Inflammatory macrophage (primary cell): ENCODE results near the gene MAGEA9B.
"Not testable (repeated sequence)": the region's sequence is repeated elsewhere in the genome, so short reads cannot be mapped to it uniquely, and the experiment has no call there.

Source experiments
- DNase-seq, 2 donors: peaks; one replicate each; pipeline ENCODE4 v3.0.0-alpha.2; 2020 to 2022
- total RNA-seq, 18 experiments: gene quantifications; one replicate each; lab custom pipeline; 2026; ENCODE audit warnings: mixed read lengths in 6 of 18, inconsistent platforms in 2 of 18; lab: John Stamatoyannopoulos, UW

Gene MAGEA9B
- 0 reads per million in 18 experiments for total RNA-seq

DNA sequence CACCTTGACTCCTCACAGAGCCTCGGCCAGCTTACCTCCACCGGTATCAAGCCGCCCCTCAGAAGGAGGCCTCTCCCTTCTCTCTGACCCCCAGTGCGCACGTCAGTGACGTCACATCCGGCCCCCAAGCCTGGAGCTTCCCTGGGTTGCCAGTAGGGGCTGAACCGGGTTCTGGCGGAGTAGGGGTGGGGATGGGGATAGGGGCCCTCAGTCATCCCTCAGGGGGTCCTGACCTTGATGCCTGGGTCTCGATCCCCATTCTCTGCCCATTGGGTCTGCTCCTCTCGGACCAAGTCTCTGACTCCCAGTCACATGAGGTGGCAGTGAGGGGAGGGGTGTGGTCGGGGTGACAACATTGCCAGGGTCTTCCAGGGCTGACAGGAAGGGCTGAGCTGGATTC, at the start of gene MAGEA9B:
TSS of gene MAGEA9B (minus strand) at position 101 of the 400 bp plus-strand sequence. CDS start 4,280 bp downstream, outside the sequence.
- DNase-seq, result not testable (repeated sequence)

GRCh38 chrX:149633511-149633910, 46.3 kb upstream of the MAGEA9B start:
- DNase-seq, result no peak

DNA sequence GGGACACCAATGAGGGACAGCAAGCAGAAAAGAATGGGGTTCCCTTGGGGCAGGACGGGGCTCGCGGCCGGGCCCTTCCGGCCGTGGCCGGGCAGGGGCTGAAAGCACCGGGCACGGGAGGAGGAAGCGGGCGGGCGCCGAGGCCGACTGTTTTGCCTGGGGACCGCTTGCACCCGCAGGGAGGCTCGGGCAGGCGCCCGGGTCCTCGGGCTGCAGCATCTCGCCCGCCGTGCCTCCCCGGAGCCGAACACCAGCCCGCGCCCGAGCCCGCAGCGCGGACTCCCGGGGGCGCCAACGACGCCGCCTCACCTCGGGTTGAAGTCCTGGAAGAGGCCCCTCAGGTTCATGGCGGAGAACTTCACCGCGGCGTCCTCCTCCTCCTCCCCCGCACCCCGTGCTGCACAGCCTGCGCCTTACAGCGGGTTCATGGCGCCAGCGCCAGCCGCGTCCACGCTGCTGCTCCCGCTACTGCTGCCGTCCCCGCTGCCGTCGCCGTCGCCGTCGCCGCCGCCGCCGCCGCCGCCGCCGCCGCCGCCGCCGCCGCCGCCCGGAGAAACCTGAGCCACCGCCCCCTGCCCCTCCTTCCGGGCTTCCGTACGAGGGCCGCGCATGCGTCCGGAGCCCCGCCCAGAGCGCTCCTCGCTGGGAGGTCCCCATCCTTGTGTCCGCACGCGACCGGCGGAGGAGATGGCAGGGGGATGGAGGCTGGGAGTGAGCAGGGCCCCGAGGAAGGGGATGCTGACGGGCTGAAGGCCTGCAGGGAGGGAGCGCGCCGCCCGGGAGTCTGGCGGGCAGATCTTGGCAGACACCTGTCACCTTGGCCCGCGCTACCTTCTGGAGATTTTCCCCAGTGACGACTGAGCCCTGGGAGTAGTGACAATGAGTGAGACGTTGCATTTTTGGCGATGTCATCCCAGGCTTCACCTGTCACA, 44.2 kb upstream of the MAGEA9B start, which contains the start of gene TMEM185A:
TSS of gene TMEM185A (minus strand) at position 559 of the 932 bp plus-strand sequence. CDS start at position 347, 212 bp downstream.
- peak; percentile 38 to 57 for DNase-seq

- peak; percentile 22 to 32 for DNase-seq
Measured at GRCh38 chrX:149630681-149631233, 43.5 kb upstream of the MAGEA9B start.

DNA sequence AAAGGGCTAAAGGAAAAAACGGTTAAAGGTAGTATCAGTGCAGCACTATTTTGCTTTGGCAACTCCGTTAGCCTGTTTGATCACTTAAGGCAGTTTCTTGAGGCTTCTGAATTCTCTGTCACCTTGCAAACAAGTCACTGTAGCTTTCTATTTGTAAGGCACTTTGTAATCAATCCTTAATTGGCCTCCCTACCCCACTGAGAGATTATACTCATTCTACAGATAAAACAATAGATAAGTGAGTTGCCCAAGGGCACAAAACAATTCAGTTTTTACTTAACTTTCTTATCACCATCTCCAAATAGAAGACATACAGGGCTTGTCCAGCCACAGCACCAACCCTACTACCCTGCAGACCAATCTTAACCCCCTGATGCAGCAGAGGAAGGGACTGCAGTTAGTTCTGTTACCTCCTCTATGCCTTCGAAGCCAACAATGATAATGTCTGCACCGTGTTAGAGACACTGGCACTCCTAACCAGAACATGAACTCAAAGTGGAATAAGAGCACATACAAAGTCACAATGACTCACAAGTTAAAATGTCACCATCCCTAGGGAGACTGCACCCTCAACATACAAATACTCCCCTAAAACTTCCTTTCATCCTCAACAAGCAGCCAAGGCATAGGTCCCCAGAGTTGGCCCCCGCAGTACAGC, 42.6 kb upstream of the MAGEA9B start:
- no peak for DNase-seq

GRCh38 chrX:149628768-149629167, 41.5 kb upstream of the MAGEA9B start:
- no peak for DNase-seq

- DNase-seq, result no peak
Measured at GRCh38 chrX:149628280-149628679, 41.0 kb upstream of the MAGEA9B start.

GRCh38 chrX:149626829-149627228, 39.6 kb upstream of the MAGEA9B start:
- DNase-seq, result not testable (repeated sequence)

DNA sequence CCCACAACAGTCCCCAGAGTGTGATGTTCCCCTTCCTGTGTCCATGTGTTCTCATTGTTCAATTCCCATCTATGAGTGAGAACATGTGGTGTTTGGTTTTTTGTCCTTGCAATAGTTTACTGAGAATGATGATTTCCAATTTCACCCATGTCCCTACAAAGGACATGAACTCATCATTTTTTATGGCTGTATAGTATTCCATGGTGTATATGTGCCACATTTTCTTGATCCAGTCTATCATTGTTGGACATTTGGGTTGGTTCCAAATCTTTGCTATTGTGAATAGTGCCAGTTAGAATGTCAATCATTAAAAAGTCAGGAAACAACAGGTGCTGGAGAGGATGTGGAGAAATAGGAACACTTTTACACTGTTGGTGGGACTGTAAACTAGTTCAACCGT, 32.4 kb upstream of the MAGEA9B start:
- DNase-seq, result not testable (repeated sequence)

- no peak for DNase-seq
Measured at GRCh38 chrX:149618871-149619270, 31.6 kb upstream of the MAGEA9B start.

DNA sequence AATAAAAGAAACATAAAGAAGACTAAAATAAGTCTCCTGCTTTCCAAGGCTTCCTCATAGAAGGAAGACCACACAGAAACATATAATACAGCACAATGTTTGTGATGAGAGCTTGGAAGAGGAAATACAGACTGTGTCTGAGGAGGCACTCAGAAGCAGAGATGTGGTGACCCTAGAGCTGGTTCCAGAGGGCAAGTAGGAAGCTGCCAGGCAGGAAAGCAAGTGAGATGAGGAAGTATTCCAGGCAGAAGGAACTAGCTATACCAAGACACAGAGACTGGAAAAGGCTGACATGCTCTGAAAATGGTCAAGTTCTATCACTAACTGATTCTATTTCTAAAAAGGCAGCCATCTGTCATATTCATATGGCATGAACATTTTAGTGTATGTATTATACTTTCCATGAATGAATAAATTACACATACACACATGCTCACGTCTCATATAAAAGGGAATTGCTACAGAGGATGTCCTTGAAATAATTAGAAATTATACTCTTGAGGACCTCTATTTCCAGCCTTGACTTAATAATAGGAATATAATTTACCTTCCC, 24.4 kb upstream of the MAGEA9B start:
- DNase-seq, result peak in 1 of 2 donors; percentile 18

- no peak for DNase-seq
Measured at GRCh38 chrX:149610511-149610910, 23.3 kb upstream of the MAGEA9B start.

DNA sequence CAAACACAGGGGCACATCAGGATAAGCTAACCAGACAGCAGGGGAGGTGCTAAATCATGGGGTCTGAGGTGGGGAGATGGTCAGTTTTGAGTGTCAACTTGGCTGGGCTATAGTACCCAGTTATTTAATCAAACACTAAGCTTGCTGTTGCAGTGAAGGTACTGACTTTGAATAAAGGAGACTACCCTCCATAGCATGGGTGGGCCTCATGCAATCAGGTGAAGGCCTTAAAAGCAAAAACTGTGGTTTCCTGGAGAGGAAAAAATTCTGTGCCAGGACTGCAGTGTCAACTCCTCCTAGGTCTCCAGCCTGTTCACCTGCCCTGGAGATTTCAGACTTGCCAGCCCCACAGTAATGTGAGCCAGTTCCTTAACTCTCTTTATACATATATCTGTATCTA, 20.4 kb upstream of the MAGEA9B start:
- no peak for DNase-seq

DNA sequence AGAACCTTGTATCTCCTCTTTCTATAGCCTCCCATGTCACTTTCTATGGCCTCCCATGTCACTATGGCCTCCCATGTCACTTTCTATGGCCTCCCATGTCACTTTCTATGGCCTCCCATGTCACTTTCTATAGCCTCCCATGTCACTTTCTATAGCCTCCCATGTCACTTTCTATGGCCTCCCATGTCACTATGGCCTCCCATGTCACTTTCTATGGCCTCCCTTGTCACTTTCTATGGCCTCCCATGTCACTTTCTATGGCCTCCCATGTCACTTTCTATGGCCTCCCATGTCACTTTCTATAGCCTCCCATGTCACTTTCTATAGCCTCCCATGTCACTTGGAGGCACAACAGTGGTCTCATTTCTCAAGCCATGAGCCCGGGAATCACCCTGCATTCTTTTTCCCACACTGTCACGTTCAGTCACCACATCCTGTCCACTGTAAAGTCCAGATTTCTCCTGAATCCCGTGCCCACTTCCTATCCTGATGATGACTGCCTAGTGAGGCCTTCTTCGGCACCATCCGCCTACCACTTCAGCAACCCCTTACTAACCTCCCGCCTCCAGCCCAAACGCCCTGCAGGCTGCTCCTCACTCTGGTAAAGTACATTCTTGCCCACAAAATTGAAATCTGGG, 18.1 kb upstream of the MAGEA9B start:
- DNase-seq, result not testable (repeated sequence)

GRCh38 chrX:149598603-149599002, 11.3 kb upstream of the MAGEA9B start:
- DNase-seq, result not testable (repeated sequence)

GRCh38 chrX:149595943-149596342, 8.7 kb upstream of the MAGEA9B start:
- DNase-seq, result not testable (repeated sequence)

- DNase-seq, result not testable (repeated sequence)
Measured at GRCh38 chrX:149595214-149595613, 8.0 kb upstream of the MAGEA9B start, which contains the start of gene HSFX2. TSS of gene HSFX2 (minus strand) at chrX:149595314. CDS start at chrX:149594700, 614 bp downstream.

DNA sequence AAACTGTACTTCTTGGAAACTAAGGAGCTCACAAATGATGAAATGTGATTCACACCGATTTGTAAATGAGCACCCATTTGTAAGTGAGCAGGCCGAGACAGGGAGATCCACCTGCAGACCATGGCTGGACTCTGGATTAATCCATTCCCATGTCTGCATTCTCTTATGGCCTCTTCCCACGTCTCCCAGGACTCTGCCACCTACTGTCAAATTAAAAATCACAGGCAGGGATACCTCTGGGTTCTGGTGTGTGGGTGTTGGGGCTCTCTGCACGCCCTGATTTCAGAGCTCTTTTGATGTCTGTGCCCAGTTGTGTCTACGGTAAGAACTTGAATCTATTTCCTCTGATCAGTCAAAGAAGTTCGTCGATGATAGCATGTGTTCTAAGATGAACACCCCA, 3.7 kb upstream of the MAGEA9B start:
- DNase-seq, result not testable (repeated sequence)

DNA sequence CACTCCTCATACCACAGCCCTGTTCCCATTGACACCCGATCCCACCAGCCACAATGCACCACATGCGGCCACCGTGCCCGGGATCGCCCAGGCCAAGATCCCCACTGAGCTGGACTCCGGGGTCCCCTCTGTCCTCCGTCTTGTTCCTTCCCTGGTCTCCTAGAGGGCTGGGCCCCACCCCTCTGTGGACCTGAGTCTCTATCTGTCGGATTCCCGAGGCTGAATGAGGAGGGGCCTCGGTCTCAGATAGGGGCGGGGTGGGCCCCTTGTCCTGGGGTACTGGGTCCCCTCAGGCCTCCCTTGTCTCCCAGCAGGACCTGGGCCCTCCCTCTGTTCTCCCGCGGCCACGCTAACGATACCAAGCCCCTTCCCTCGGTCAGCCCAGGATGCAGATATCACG, 1.6 kb downstream of the MAGEA9B start:
- DNase-seq, result not testable (repeated sequence)

DNA sequence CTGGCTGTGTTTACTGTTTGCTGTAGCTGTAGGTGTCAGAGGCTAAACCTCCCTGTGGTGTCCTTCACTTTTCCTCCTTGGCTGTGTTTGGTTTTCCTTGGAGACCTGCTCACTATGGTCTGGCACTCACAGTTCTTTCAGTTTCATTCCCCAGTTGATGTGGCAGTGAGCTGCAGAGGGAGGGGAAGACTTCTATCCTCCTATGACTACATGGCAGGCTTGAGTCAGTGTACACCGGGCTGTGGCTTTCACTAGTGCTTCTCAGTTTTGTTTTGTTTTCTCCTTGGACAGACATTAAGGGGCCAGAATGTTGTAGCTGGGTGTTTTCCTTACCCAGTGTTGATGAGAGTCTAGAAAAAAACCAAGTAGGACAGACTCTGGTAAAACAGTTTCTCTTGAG, 13.8 kb downstream of the MAGEA9B start:
- not testable (repeated sequence) for DNase-seq

DNA sequence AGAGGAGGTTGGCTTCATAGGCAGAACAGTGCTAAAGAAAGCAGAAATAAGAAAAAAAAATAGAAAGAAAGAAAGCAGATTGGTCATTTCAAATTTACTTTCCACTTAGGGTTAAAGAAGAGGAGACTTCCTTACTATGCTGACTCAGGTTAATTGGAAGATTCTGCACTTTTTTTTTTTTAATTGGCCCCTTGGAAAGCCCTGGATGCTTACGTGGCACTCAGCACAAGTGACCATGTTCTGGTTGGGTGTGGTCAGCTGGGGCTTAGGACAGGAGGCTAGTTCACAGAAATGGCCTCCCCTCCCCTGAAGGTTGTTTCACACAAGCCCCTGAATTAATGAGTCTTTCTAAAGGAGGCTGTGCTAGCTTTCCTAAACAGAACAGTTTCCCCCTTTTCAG, 14.5 kb downstream of the MAGEA9B start:
- DNase-seq, result no peak

- DNase-seq, result no peak
Measured at GRCh38 chrX:149571770-149572169, 15.5 kb downstream of the MAGEA9B start.
